Hepatocyte (in vitro differentiated cells): ENCODE measurements around the gene PKNOX2.

Source experiments
- EZH2 ChIP-seq: fragments of 200-600 bp; sonication (generic); IDR thresholded peaks from 2 replicates; pipeline ENCODE4 v1.6.1; 2016; ENCODE audit warnings: antibody characterized with exemption, mild to moderate bottlenecking, borderline replicate concordance
- EZH2phosphoT487 ChIP-seq: fragments of 200-600 bp; sonication (generic); IDR thresholded peaks from one replicate; pipeline ENCODE4 v1.6.1; 2018; ENCODE audit warnings: antibody characterized with exemption, mild to moderate bottlenecking, low read depth, moderate library complexity; ENCODE audit not compliant: unreplicated experiment, severe bottlenecking
- TF ChIP-seq, protein P1 (sequence below): fragments of 200-600 bp; sonication (generic); IDR thresholded peaks from 2 replicates; pipeline ENCODE4 v1.5.1; 2016; ENCODE audit warnings: antibody characterized with exemption, mild to moderate bottlenecking; ENCODE audit not compliant: poor library complexity

DNA sequence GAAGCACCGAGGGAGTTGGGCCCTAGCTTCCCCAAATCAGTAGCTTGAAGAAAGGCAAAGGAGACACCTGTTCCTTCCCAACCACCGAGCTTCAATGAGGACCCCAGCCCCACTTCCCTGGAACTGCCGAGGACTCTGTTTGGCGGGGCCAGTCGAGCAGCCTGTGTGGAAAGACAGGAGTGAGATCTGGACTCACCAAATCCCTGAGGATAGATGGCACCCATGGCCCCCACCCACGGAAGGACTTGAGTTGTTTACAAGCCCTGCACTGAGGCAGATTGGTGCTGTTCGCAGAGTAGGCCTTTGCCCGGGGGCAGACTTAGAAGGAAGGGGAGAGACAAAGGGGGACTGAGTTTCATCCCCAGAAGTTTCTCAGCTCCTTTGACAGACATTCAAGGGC lies 266.9 kb downstream of the PKNOX2 start:
- TF ChIP-seq, protein P1, sequence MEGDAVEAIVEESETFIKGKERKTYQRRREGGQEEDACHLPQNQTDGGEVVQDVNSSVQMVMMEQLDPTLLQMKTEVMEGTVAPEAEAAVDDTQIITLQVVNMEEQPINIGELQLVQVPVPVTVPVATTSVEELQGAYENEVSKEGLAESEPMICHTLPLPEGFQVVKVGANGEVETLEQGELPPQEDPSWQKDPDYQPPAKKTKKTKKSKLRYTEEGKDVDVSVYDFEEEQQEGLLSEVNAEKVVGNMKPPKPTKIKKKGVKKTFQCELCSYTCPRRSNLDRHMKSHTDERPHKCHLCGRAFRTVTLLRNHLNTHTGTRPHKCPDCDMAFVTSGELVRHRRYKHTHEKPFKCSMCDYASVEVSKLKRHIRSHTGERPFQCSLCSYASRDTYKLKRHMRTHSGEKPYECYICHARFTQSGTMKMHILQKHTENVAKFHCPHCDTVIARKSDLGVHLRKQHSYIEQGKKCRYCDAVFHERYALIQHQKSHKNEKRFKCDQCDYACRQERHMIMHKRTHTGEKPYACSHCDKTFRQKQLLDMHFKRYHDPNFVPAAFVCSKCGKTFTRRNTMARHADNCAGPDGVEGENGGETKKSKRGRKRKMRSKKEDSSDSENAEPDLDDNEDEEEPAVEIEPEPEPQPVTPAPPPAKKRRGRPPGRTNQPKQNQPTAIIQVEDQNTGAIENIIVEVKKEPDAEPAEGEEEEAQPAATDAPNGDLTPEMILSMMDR: no peak
- TF ChIP-seq EZH2phosphoT487 (no peak), EZH2 (no peak)
